Measurements from ENCODE around the gene DDX59. TPM values are rescaled to one million over a fixed set of nuclear protein-coding genes. Genes with fewer than 3 reads are reported as not detected.

DDX59 gene
- polyA plus RNA-seq, 1 donor (not counting 4 experiments of a cell fraction or from before 2014, with no cell fraction given) = 14.4 TPM

DNA sequence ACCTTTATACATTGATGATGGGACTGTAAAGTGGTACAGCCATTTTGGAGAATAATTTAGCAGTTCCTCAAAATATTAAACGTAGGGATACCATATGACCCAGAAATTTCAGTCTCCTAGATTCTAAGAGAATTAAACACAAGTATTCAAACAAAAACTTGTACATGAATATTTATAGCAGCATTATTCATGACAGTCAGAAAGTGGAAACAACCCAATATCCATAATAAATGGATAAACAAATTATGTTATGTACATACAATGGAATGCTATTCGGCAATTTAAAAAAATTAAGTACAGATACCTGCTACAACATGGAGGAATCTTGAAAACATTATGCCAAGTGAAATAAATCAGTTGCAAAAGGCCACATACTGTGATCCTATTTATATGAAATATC lies 16.9 kb upstream of the DDX59 start:
- no peaks in the 10 kb centered on the region for H3K9me1 ChIP-seq (ENCODE audit: control insufficient read depth, extremely low read depth, insufficient read depth, low read length)
- dilution Hi-C loops (cut with MboI; ENCODE audit: extremely low pct_ligation_motif_present, low sequenced_read_pairs) = no loop called here
- H3K4me3 ChIP-seq (ENCODE audit: control insufficient read depth in 2 of 3, extremely low read depth in 1 of 3, insufficient read depth in 2 of 3, low read depth in 1 of 3, low read length in 3 of 3) = no peak overlapping the region
- H3K9me3 ChIP-seq (ENCODE audit: control insufficient read depth, low read depth, low read length) = no peaks in the 10 kb centered on the region
- TF ChIP-seq CTCF (optimal IDR thresholded peaks at IDR 0.05 in 1 of 3, IDR thresholded peaks at IDR 0.05 in 1 of 3, conservative IDR thresholded peaks at IDR 0.05 in 1 of 3; ENCODE audit: extremely low read depth in 1 of 3, insufficient read depth in 2 of 3, low read length in 3 of 3) (no peak), EZH2 (IDR thresholded peaks at IDR 0.05; ENCODE audit: low read length) (no peak)
- DNase-seq (ENCODE audit: low read depth, low spot score) (no peak), FAIRE-seq (no peak)
- H3K79me2 ChIP-seq (ENCODE audit: control insufficient read depth, insufficient read depth, low read length) = no peaks in the 10 kb centered on the region
- no peaks in the 10 kb centered on the region for H3K36me3 ChIP-seq (ENCODE audit: control insufficient read depth in 2 of 2, extremely low read depth in 1 of 2, insufficient read depth in 2 of 2, low read length in 2 of 2)
- H3K27me3 ChIP-seq (ENCODE audit: control insufficient read depth, extremely low read depth, insufficient read depth, low read length) = no peaks in the 10 kb centered on the region
- H3K9ac ChIP-seq (ENCODE audit: control insufficient read depth, extremely low read depth, insufficient read depth, low read length) = no peak overlapping the region
- no peaks in the 10 kb centered on the region for H4K20me1 ChIP-seq (ENCODE audit: control insufficient read depth, extremely low read depth, insufficient read depth, low read length)
- H3K4me2 ChIP-seq (ENCODE audit: control insufficient read depth, extremely low read depth, insufficient read depth, low read depth, low read length) = no peak overlapping the region
- no peak overlapping the region for H3K27ac ChIP-seq (ENCODE audit: control insufficient read depth, insufficient read depth, low read length)
- no peak overlapping the region for H2AFZ ChIP-seq (ENCODE audit: control insufficient read depth, low read length)
- peaks cover 20% of the 10 kb centered on the region for H3K4me1 ChIP-seq (ENCODE audit: control insufficient read depth, extremely low read depth, insufficient read depth, low read length)

GRCh38 chr1:200684015-200684414 lies 14.3 kb upstream of the DDX59 start:
- Histone ChIP-seq H3K79me2 (ENCODE audit: control insufficient read depth, insufficient read depth, low read length) (no peaks in the 10 kb centered on the region), H3K36me3 (ENCODE audit: control insufficient read depth in 2 of 2, extremely low read depth in 1 of 2, insufficient read depth in 2 of 2, low read length in 2 of 2) (no peaks in the 10 kb centered on the region), H2AFZ (ENCODE audit: control insufficient read depth, low read length) (peak overlapping the region; percentile 41), H3K27ac (ENCODE audit: control insufficient read depth, insufficient read depth, low read length) (peak overlapping the region; percentile 57), H3K9me1 (ENCODE audit: control insufficient read depth, extremely low read depth, insufficient read depth, low read length) (no peaks in the 10 kb centered on the region), H3K9me3 (ENCODE audit: control insufficient read depth, low read depth, low read length) (no peaks in the 10 kb centered on the region), H3K4me2 (ENCODE audit: control insufficient read depth, extremely low read depth, insufficient read depth, low read depth, low read length) (peak overlapping the region; percentile 35), H3K4me1 (ENCODE audit: control insufficient read depth, extremely low read depth, insufficient read depth, low read length) (peaks cover 20% of the 10 kb centered on the region), H3K9ac (ENCODE audit: control insufficient read depth, extremely low read depth, insufficient read depth, low read length) (no peak overlapping the region), H3K27me3 (ENCODE audit: control insufficient read depth, extremely low read depth, insufficient read depth, low read length) (no peaks in the 10 kb centered on the region), H4K20me1 (ENCODE audit: control insufficient read depth, extremely low read depth, insufficient read depth, low read length) (no peaks in the 10 kb centered on the region), H3K4me3 (ENCODE audit: control insufficient read depth in 2 of 3, extremely low read depth in 1 of 3, insufficient read depth in 2 of 3, low read depth in 1 of 3, low read length in 3 of 3) (no peak overlapping the region)
- TF ChIP-seq CTCF (optimal IDR thresholded peaks at IDR 0.05 in 1 of 3, IDR thresholded peaks at IDR 0.05 in 1 of 3, conservative IDR thresholded peaks at IDR 0.05 in 1 of 3; ENCODE audit: extremely low read depth in 1 of 3, insufficient read depth in 2 of 3, low read length in 3 of 3) (no peak), EZH2 (IDR thresholded peaks at IDR 0.05; ENCODE audit: low read length) (no peak)
- DNase-seq (ENCODE audit: low read depth, low spot score) (peak; percentile 66), FAIRE-seq (peak; percentile 86)
- dilution Hi-C loops (cut with MboI; ENCODE audit: extremely low pct_ligation_motif_present, low sequenced_read_pairs) = no loop called here

Measured in keratinocyte (primary cell).